Activated CD8-positive, alpha-beta memory T cell treated with anti-CD3 and anti-CD28 coated beads, Interleukin-2, amount 50 U/mL, for 1 hour (primary cell): ENCODE measurements around the gene ARHGEF37.
"Not testable (repeated sequence)": the region's sequence is repeated elsewhere in the genome, so short reads cannot be mapped to it uniquely, and the experiment has no call there.

ENCODE experiments used
- DNase-seq: peaks from one replicate; pipeline ENCODE4 v3.0.0-alpha.2; 2020; ENCODE audit errors: extremely low read depth

The ARHGEF37 gene, protein sequence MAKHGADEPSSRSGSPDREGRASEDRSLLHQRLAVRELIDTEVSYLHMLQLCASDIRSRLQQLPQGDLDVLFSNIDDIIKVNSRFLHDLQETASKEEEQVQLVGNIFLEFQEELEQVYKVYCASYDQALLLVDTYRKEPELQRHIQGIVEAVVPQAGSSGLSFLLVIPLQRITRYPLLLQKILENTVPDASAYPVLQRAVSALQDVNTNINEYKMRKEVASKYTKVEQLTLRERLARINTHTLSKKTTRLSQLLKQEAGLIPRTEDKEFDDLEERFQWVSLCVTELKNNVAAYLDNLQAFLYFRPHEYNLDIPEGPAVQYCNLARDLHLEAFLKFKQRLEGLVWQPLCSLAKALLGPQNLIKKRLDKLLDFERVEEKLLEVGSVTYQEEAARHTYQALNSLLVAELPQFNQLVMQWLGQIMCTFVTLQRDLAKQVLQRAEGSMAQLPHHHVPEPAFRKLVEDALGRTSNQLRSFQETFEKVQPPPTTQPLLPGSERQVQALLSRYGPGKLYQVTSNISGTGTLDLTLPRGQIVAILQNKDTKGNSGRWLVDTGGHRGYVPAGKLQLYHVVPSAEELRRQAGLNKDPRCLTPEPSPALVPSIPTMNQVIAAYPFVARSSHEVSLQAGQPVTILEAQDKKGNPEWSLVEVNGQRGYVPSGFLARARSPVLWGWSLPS

GRCh38 chr5:149581192-149581861 lies at the start of gene ARHGEF37:
Gene ARHGEF37, plus strand, starts transcription at chr5:149581498. Its CDS starts 16,272 bp downstream, at chr5:149597770.
- no peak for DNase-seq

DNA sequence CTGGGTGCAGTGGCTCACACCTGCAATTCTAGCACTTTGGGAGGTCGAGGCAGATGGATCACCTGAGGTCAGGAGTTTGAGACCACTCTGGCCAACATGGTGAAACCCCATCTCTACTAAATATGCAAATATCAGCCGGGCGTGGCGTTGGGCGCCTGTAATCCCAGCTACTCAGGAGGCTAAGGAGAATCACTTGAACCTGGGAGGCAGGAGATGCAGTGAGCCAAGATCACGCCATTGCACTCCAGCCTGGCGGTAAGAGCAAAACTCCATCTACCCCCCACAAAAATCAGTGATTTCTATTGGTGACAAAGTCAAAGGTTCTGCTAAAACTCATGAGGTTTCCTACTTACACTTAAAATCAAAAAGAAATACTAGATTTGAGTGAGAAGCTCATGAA lies 48.9 kb upstream of the ARHGEF37 start:
- DNase-seq: no peak

DNA sequence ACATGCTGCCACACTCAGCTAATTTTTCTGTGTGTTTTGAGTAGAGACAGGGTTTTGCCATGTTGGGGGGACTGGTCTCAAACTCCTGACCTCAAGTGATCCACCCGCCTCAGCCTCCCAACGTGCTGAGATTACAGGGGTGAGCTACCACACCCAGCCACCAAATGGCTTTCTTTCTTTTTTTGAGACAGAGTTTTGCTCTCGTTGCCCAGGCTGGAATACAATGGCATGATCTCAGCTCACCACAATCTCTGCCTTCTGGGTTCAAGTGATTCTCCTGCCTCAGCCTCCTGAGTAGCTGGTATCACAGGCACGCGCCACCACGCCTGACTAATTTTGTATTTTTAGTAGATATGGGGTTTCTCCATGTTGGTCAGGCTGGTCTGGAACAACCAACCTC lies 45.5 kb upstream of the ARHGEF37 start:
- DNase-seq: not testable (repeated sequence)

GRCh38 chr5:149537374-149537975 lies 43.8 kb upstream of the ARHGEF37 start:
- no peak for DNase-seq

- no peak for DNase-seq
Measured at GRCh38 chr5:149540089-149540488, 41.2 kb upstream of the ARHGEF37 start.

GRCh38 chr5:149541893-149542292 lies 39.4 kb upstream of the ARHGEF37 start:
- DNase-seq: no peak

GRCh38 chr5:149543361-149544027 lies 37.8 kb upstream of the ARHGEF37 start:
- no peak for DNase-seq

GRCh38 chr5:149544028-149544420 lies 37.3 kb upstream of the ARHGEF37 start:
- no peak for DNase-seq

DNA sequence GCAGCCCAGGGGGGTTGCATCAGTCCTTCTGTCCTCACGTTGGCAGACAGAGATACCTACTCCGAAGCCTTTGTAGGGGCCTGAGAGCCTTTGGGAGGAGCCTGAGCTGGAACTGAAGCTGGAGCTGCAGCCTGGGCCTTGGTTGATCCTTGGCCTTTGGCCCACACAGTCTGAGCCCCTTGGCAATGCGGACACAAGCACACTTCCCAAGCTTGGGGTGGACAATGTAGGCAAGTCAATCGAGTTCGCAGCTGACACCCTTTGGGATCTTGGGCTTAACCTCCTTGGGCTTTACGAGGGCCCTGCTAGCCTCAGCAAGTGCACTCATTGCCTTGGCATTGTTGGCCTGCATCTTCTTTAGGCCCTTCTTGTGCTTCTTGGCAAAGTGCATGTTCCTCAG lies 36.0 kb upstream of the ARHGEF37 start:
- no peak for DNase-seq

DNA sequence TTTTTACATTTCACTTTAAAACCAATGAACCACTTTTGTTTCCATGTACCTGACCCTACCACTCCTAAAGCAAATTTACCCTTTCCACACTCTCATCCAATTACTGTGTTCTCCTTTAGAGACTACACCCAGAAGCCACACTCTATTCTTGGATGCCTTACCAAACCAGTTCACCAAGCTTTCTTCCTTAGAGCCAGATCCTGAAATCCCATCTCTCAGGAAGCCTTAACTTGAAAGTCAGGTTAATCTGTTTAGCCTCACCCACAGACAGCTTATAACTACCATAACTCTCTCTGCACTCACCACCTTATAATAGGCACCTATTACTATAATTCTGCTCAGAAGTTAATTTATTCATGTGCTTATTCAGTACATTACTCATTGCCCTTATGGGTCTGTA lies 34.3 kb upstream of the ARHGEF37 start:
- DNase-seq: no peak

- no peak for DNase-seq
Measured at GRCh38 chr5:149549461-149550267, 31.6 kb upstream of the ARHGEF37 start.

- no peak for DNase-seq
Measured at GRCh38 chr5:149550268-149550583, 31.1 kb upstream of the ARHGEF37 start.

- DNase-seq: no peak
Measured at GRCh38 chr5:149550594-149551226, 30.6 kb upstream of the ARHGEF37 start.

DNA sequence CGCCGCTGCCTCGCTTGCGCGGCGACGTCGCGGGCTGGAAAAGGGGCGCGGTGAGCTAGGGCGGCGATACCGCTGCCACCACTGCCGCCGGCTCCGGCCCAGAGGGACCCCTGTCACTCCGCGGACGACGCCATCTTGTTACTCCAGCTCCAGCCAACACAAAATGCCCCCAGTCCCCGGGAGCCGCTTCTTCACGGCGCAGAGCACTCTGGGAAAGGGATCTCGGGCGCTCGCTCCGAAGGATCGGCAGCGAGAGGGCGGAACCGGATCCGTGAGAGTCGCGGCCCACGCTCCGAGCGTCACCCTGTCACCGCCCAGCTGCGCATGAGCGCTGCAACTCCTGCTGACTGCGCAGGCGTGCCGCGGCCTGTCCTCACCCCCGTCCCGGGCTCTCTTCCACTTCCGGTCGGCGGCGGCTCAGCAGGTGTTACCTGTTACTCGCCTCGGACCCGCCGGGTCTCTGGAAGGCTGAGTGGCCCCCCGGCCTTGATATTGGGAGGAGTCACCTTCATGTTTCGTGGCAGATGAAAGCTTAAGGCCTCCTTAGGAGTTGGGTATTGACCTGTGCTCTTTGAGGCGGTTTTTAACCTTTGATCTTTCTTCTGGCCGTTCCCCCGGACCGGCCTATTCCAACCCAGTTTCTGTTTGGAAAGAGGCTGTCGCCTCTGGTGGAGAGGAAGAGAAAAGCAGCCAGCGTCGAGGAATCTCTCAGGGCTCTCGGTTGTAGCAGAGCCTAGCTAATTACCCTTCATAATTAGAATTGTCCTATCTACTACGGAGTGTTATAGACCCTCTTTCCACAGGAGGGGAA lies 29.9 kb upstream of the ARHGEF37 start, which contains the start of gene CSNK1A1:
TSS of gene CSNK1A1 (minus strand) at position 213 of the 811 bp plus-strand sequence. CDS start 475 bp downstream, outside the sequence.
- DNase-seq: peak; percentile 95

GRCh38 chr5:149552038-149552494 lies 29.2 kb upstream of the ARHGEF37 start:
- no peak for DNase-seq

GRCh38 chr5:149552553-149553160 lies 28.6 kb upstream of the ARHGEF37 start:
- DNase-seq: no peak

- no peak for DNase-seq
Measured at GRCh38 chr5:149559706-149560105, 21.6 kb upstream of the ARHGEF37 start.

- no peak for DNase-seq
Measured at GRCh38 chr5:149561848-149562247, 19.4 kb upstream of the ARHGEF37 start.

DNA sequence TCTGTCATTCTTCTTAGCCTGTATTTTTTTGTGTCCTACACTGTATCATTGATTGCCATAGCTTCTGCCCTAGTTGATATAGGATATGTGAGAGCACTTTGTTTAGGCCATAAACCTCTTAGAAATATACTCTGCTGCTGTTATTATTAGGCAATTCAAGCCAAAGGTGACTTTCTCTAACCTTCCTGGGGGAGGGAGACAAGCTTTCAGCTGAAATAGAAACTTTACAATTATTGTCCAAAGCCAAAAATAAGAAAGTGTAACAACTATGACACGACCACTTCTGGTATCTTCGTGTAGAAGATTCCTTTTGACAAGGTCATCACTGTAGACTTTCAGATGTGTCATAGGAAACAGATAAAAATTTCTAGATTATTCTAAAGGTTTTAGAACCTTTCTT lies 17.8 kb upstream of the ARHGEF37 start:
- no peak for DNase-seq
